ENCODE measurements around the gene C16orf92. TPM values are rescaled to one million over a fixed set of nuclear protein-coding genes. Genes with fewer than 3 reads are reported as not detected.

The C16orf92 gene
- total and polyA plus RNA-seq, 2 donors (not counting 3 experiments of a cell fraction or from before 2014, with no cell fraction given): not detected

DNA sequence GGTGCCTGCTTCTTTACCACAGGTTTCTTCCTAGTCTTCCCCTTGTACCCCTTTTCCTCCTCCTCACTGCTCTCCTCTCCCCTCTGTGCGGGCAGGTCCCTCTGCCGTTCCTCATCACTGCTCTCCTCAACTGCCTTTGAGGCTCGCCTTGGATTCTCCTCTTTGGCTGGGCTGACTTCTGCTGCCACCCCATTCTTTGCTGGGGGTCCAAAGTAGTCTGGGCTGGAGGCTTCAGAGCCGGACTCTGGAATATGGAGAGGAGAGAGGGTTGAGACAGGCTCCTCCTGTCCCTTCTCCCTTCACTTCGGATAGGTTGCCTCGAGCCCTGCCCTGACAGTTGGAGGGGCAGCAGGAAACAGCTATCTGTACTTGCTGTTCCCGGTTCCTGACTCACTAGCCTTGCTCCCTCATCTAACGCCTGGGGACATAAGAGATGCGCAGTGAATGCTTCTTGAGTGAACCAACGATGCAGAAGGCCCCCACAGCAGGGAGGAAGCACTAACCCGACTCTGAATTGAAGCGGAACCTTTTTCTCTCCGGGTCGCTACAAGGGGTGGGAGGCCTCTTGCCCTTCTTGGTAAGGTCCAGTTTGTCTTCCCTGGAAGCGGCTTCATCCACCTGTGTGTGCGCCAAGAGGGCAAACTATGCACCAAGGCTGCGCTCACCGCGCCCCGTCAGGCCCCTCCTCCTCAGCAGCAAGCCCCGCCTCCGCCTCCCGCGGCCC lies 28.2 kb upstream of the C16orf92 start:
- BruUV-seq (replicated peaks): no TSS peak
- no peak for FAIRE-seq
- Histone ChIP-seq H3K9me1 (replicated peaks; ENCODE audit: control insufficient read depth, extremely low read depth, insufficient read depth, low read length) (no peaks in the 10 kb centered on the region), H3K36me3 (ENCODE audit: control insufficient read depth in 2 of 2, extremely low read depth in 1 of 2, insufficient read depth in 2 of 2, low read length in 2 of 2) (peaks cover 11 to 26% of the 10 kb centered on the region in 2 experiments), H3K9me3 (replicated peaks; ENCODE audit: control insufficient read depth, insufficient read depth, low read length) (no peaks in the 10 kb centered on the region), H2AFZ (ENCODE audit: low read depth, low read length) (peak overlapping the region; percentile 49), H3K9ac (replicated peaks; ENCODE audit: extremely low read depth, insufficient read depth, low read length) (peak overlapping the region; percentile 94), H3K79me2 (ENCODE audit: control insufficient read depth, insufficient read depth, low read length) (peaks cover 7% of the 10 kb centered on the region), H3K4me3 (replicated peaks in 1 of 3; ENCODE audit: insufficient read depth in 1 of 3, low read depth in 1 of 3, low read length in 3 of 3) (peak overlapping the region; percentile 52 to 81 (median 70)), H4K20me1 (replicated peaks; ENCODE audit: control insufficient read depth, extremely low read depth, insufficient read depth, low read length) (no peaks in the 10 kb centered on the region), H3K27me3 (ENCODE audit: control insufficient read depth in 2 of 2, insufficient read depth in 2 of 2, low read length in 2 of 2) (no peaks in the 10 kb centered on the region), H3K4me1 (ENCODE audit: control insufficient read depth, extremely low read depth, insufficient read depth, low read length) (peaks cover 22% of the 10 kb centered on the region), H3K4me2 (ENCODE audit: insufficient read depth, low read length) (peak overlapping the region; percentile 84), H3K27ac (ENCODE audit: insufficient read depth, low read depth, low read length) (peak overlapping the region; percentile 76)
- DNase-seq (ENCODE audit: low read depth, low spot score): peak; percentile 29
- CTCF ChIA-PET: interaction anchor here (0.9 to 1.8 kb wide), 5 partner anchors 11 to 162 kb away, joined by 3 to 5 read pairs (median 4); partner anchors contain the start of gene TMEM219
- intact Hi-C loops (cut with micrococcal nuclease): loop anchor here (1.0 kb wide), 1 partner anchor 33 kb away; no protein-coding TSS in a partner anchor
- TF ChIP-seq POLR2A (IDR thresholded peaks at IDR 0.05; ENCODE audit: low read depth, low read length) (no peak), EZH2 (IDR thresholded peaks at IDR 0.05; ENCODE audit: borderline replicate concordance, low read depth, low read length, severe bottlenecking) (no peak), GATA2 (IDR thresholded peaks at IDR 0.05; ENCODE audit: insufficient read depth, insufficient read length, low read depth, low read length) (no peak), POLR2AphosphoS5 (IDR thresholded peaks at IDR 0.05; ENCODE audit: insufficient read depth, low read depth, low read length) (peak; percentile 14)
- dilution Hi-C loops (cut with MboI; ENCODE audit: extremely low pct_ligation_motif_present, low sequenced_read_pairs): loop anchor here (10.0 kb wide), 1 partner anchor 190 kb away; the partner anchor contains the start of gene MAZ
- POLR2A ChIA-PET: interaction anchor here (0.8 to 1.0 kb wide), 2 partner anchors 9 to 21 kb away, joined by 3 read pairs; partner anchors contain the start of gene TAOK2

DNA sequence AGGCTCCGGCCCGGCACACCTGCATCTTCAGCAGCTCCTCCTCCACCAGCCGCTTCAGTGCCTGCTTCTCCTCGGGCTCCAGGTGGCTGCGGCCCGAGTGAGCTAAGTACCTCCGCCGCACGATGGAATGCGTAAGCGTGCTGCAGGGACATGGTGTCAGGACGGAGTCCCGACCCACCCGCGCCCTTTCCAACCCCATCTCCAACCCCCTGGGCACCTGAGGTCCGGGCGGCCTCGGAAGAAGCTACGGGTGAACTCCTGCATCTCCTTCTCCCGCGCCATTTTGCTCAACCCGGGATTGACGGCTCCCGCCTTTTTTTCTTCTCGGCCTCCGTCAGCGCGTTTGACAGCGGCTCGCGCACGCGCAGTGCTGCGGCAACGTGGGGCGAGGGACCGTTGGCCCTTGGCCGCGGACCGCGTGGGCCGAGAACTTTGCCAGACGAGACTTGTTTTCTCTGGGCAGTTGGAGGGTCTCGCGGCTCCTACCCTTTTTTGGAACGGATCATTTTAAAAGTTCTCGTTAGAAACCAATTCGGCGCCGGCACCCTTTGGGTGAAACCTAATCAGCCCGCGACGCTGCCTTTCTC lies 27.6 kb upstream of the C16orf92 start, which contains the start of gene HIRIP3:
TSS of gene HIRIP3 (minus strand) at position 294 of the 587 bp plus-strand sequence. CDS start at position 282, 12 bp downstream.
- DNase-seq (ENCODE audit: low read depth, low spot score): peak; percentile 73
- peaks cover 22% of the 10 kb centered on the region for H3K4me1 ChIP-seq (ENCODE audit: control insufficient read depth, extremely low read depth, insufficient read depth, low read length)
- dilution Hi-C loops (cut with MboI; ENCODE audit: extremely low pct_ligation_motif_present, low sequenced_read_pairs) (loop anchor here (10.0 kb wide), 1 partner anchor 191 kb away; the partner anchor contains the start of gene MAZ), intact Hi-C loops (cut with micrococcal nuclease) (loop anchor here (1.0 kb wide), 1 partner anchor 34 kb away; no protein-coding TSS in a partner anchor)
- peak within 1 kb of the TSS; percentile 84 for H3K4me2 ChIP-seq (ENCODE audit: insufficient read depth, low read length)
- BruUV-seq (replicated peaks): TSS peak; percentile 71
- H3K79me2 ChIP-seq (ENCODE audit: control insufficient read depth, insufficient read depth, low read length): peaks cover 7% of the 10 kb centered on the region
- H3K27me3 ChIP-seq (ENCODE audit: control insufficient read depth in 2 of 2, insufficient read depth in 2 of 2, low read length in 2 of 2): no peaks in the 10 kb centered on the region
- H3K27ac ChIP-seq (ENCODE audit: insufficient read depth, low read depth, low read length): peak within 1 kb of the TSS; percentile 76
- CTCF ChIA-PET: interaction anchor here (0.8 to 1.0 kb wide), 2 partner anchors 10 to 147 kb away, joined by 3 read pairs; no protein-coding TSS in a partner anchor
- peak within 1 kb of the TSS; percentile 94 for H3K9ac ChIP-seq (replicated peaks; ENCODE audit: extremely low read depth, insufficient read depth, low read length)
- no peak for TF ChIP-seq JUN (IDR thresholded peaks at IDR 0.05; ENCODE audit: borderline replicate concordance, insufficient read depth, insufficient read length, low read depth)
- TF ChIP-seq POLR2A (IDR thresholded peaks at IDR 0.05; ENCODE audit: low read depth, low read length): peak; percentile 80
- TF ChIP-seq, protein P1, sequence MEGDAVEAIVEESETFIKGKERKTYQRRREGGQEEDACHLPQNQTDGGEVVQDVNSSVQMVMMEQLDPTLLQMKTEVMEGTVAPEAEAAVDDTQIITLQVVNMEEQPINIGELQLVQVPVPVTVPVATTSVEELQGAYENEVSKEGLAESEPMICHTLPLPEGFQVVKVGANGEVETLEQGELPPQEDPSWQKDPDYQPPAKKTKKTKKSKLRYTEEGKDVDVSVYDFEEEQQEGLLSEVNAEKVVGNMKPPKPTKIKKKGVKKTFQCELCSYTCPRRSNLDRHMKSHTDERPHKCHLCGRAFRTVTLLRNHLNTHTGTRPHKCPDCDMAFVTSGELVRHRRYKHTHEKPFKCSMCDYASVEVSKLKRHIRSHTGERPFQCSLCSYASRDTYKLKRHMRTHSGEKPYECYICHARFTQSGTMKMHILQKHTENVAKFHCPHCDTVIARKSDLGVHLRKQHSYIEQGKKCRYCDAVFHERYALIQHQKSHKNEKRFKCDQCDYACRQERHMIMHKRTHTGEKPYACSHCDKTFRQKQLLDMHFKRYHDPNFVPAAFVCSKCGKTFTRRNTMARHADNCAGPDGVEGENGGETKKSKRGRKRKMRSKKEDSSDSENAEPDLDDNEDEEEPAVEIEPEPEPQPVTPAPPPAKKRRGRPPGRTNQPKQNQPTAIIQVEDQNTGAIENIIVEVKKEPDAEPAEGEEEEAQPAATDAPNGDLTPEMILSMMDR (IDR thresholded peaks at IDR 0.05; ENCODE audit: extremely low read depth in 1 of 2, insufficient read depth in 1 of 2, low read depth in 1 of 2, low read length in 2 of 2): no peak
- TF ChIP-seq EZH2 (IDR thresholded peaks at IDR 0.05; ENCODE audit: borderline replicate concordance, low read depth, low read length, severe bottlenecking): no peak
- TF ChIP-seq POLR2AphosphoS5 (IDR thresholded peaks at IDR 0.05; ENCODE audit: insufficient read depth, low read depth, low read length): peak; percentile 46
- TF ChIP-seq, protein P2, sequence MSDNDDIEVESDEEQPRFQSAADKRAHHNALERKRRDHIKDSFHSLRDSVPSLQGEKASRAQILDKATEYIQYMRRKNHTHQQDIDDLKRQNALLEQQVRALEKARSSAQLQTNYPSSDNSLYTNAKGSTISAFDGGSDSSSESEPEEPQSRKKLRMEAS (IDR thresholded peaks at IDR 0.05; ENCODE audit: insufficient read depth, insufficient read length): no peak
- no peak for TF ChIP-seq FOS (IDR thresholded peaks at IDR 0.05; ENCODE audit: borderline replicate concordance, insufficient read depth, low read length)
- H2AFZ ChIP-seq (ENCODE audit: low read depth, low read length): peak within 1 kb of the TSS; percentile 76
- no peaks in the 10 kb centered on the region for H3K9me1 ChIP-seq (replicated peaks; ENCODE audit: control insufficient read depth, extremely low read depth, insufficient read depth, low read length)
- no peak for FAIRE-seq
- peaks cover 6 to 25% of the 10 kb centered on the region in 2 experiments for H3K36me3 ChIP-seq (ENCODE audit: control insufficient read depth in 2 of 2, extremely low read depth in 1 of 2, insufficient read depth in 2 of 2, low read length in 2 of 2)
- no peaks in the 10 kb centered on the region for H4K20me1 ChIP-seq (replicated peaks; ENCODE audit: control insufficient read depth, extremely low read depth, insufficient read depth, low read length)
- H3K9me3 ChIP-seq (replicated peaks; ENCODE audit: control insufficient read depth, insufficient read depth, low read length): no peaks in the 10 kb centered on the region
- POLR2A ChIA-PET: interaction anchor here (1.0 kb wide), 1 partner anchor 9 kb away, joined by 3 read pairs; no protein-coding TSS in a partner anchor
- peak within 1 kb of the TSS; percentile 70 to 81 (median 73) for H3K4me3 ChIP-seq (replicated peaks in 1 of 3; ENCODE audit: insufficient read depth in 1 of 3, low read depth in 1 of 3, low read length in 3 of 3)

All from endothelial cell of umbilical vein (primary cell).